Neural cell (in vitro differentiated cells): ENCODE data around the gene CCDC88C. TPM values are rescaled to one million over a fixed set of nuclear protein-coding genes. Genes with fewer than 3 reads are reported as not detected.
"Not testable (repeated sequence)": the region's sequence is repeated elsewhere in the genome, so short reads cannot be mapped to it uniquely, and the experiment has no call there.

Experiments used
- H2AFZ ChIP-seq: fragments of 200-600, 300-800 bp; sonication (generic), shearing (Covaris generic); 2 replicates; pipeline ENCODE4 v1.6.0; 2014; ENCODE audit warnings: low read depth, mild to moderate bottlenecking, antibody characterized with exemption, low read length, moderate library complexity
- H3F3A ChIP-seq: fragments of 200-600 bp; shearing (Covaris generic); 2 replicates; pipeline ENCODE4 v1.6.1; 2016; ENCODE audit warnings: mild to moderate bottlenecking, moderate library complexity, mixed read lengths, antibody characterized with exemption, low read length; ENCODE audit not compliant: insufficient read depth, poor library complexity, severe bottlenecking
- H3K27ac ChIP-seq: fragments of 200-600, 300-800 bp; sonication (generic), shearing (Covaris generic); 2 replicates; pipeline ENCODE4 v1.5.1; 2014; ENCODE audit warnings: mild to moderate bottlenecking, low read length, moderate library complexity
- H3K27me3 ChIP-seq: fragments of 300-800, 200-600 bp; sonication (generic), shearing (Covaris generic); 2 replicates; pipeline ENCODE4 v1.6.0; 2014; ENCODE audit warnings: mild to moderate bottlenecking, low read depth, low read length, moderate library complexity; ENCODE audit not compliant: insufficient read depth
- H3K36me3 ChIP-seq: fragments of 300-800, 200-600 bp; sonication (generic), shearing (Covaris generic); 2 replicates; pipeline ENCODE4 v1.5.1; 2014; ENCODE audit warnings: mild to moderate bottlenecking, antibody characterized with exemption, low read length, moderate library complexity; ENCODE audit not compliant: insufficient read depth
- H3K4me2 ChIP-seq: fragments of 300-800, 200-600 bp; sonication (generic), shearing (Covaris generic); 2 replicates; pipeline ENCODE4 v1.6.0; 2014; ENCODE audit warnings: mild to moderate bottlenecking, low read length
- H3K4me3 ChIP-seq: fragments of 300-800, 200-600 bp; sonication (generic), shearing (Covaris generic); 2 replicates; pipeline ENCODE4 v1.5.1; 2014; ENCODE audit warnings: mild to moderate bottlenecking, low read length, moderate library complexity
- H3K79me2 ChIP-seq: fragments of 200-600 bp; shearing (Covaris generic); replicated peaks from 2 replicates; pipeline ENCODE4 v1.6.0; 2014; ENCODE audit warnings: mild to moderate bottlenecking, low read length, moderate library complexity; ENCODE audit not compliant: insufficient read depth
- H3K9ac ChIP-seq: fragments of 300-800, 200-600 bp; sonication (generic), shearing (Covaris generic); 2 replicates; pipeline ENCODE4 v1.6.1; 2016; ENCODE audit warnings: mild to moderate bottlenecking, low read length, mixed read lengths
- H3K9me2 ChIP-seq: fragments of 200-600 bp; shearing (Covaris generic); 2 replicates; pipeline ENCODE4 v1.6.1; 2016; ENCODE audit warnings: mild to moderate bottlenecking, low read length, mixed read lengths; ENCODE audit not compliant: insufficient read depth
- H3K9me3 ChIP-seq: fragments of 200-600, 300-800 bp; sonication (generic), shearing (Covaris generic); 2 replicates; pipeline ENCODE4 v1.6.1; 2016; ENCODE audit warnings: mild to moderate bottlenecking, mixed run types, low read length, moderate library complexity, mixed read lengths
- H4K20me1 ChIP-seq: fragments of 200-600 bp; shearing (Covaris generic); 2 replicates; pipeline ENCODE4 v1.6.1; 2016; ENCODE audit warnings: mild to moderate bottlenecking, mixed run types; ENCODE audit not compliant: insufficient read depth
- EP300 ChIP-seq: fragments of 450-650 bp; conservative IDR thresholded peaks from 2 replicates; pipeline ENCODE4 v1.6.1; 2014; ENCODE audit warnings: antibody characterized with exemption, mild to moderate bottlenecking, moderate library complexity; ENCODE audit not compliant: poor library complexity, severe bottlenecking
- EZH2 ChIP-seq: fragments of 200-600, 300-800 bp; shearing (Covaris generic), sonication (generic); IDR thresholded peaks from 2 replicates; pipeline ENCODE4 v1.6.1; 2014; ENCODE audit warnings: antibody characterized with exemption, low read length, borderline replicate concordance, mild to moderate bottlenecking; ENCODE audit not compliant: insufficient read depth, poor library complexity, severe bottlenecking
- MXI1 ChIP-seq: fragments of 450-650 bp; conservative IDR thresholded peaks from 2 replicates; pipeline ENCODE4 v1.6.1; 2014; ENCODE audit warnings: antibody characterized with exemption, mild to moderate bottlenecking; ENCODE audit not compliant: poor library complexity, severe bottlenecking
- POLR2AphosphoS5 ChIP-seq: IDR thresholded peaks from 2 replicates; pipeline ENCODE4 v1.6.1; 2012
- RAD21 ChIP-seq: fragments of 450-650 bp; conservative IDR thresholded peaks from 2 replicates; pipeline ENCODE4 v1.6.1; 2014; ENCODE audit warnings: antibody characterized with exemption, mild to moderate bottlenecking, moderate library complexity
- REST ChIP-seq: IDR thresholded peaks from 2 replicates; pipeline ENCODE4 v1.6.1; 2012; ENCODE audit warnings: borderline replicate concordance
- SMC3 ChIP-seq: fragments of 450-650 bp; conservative IDR thresholded peaks from 2 replicates; pipeline ENCODE4 v1.6.1; 2014; ENCODE audit warnings: antibody characterized with exemption, mild to moderate bottlenecking, moderate library complexity; ENCODE audit not compliant: poor library complexity
- TAF1 ChIP-seq: IDR thresholded peaks from 2 replicates; pipeline ENCODE4 v1.6.1; 2012; ENCODE audit warnings: low read depth
- polyA plus RNA-seq: library from polyadenylated mRNA; depleted of rRNA; stranded (reverse); fragments of >200 nt; gene quantifications from 2 replicates; pipeline ENCODE4 v1.2.3, GENCODE V29; 2014
- TF ChIP-seq, protein P1 (sequence below): fragments of 450-650 bp; IDR thresholded peaks from 2 replicates; pipeline ENCODE4 v1.5.1; 2014; ENCODE audit warnings: antibody characterized with exemption, mild to moderate bottlenecking, moderate library complexity; ENCODE audit not compliant: poor library complexity, severe bottlenecking

Gene CCDC88C
- polyA plus RNA-seq, 1 donor from 2014 or later: 20.1 TPM

- no peaks in the 10 kb centered on the region for H3K36me3 ChIP-seq
- H4K20me1 ChIP-seq: no peaks in the 10 kb centered on the region
- no peak overlapping the region for H3K4me3 ChIP-seq
- no peak for TF ChIP-seq REST
- no peak for TF ChIP-seq RAD21
- TF ChIP-seq TAF1: no peak
- TF ChIP-seq EZH2: no peak
- TF ChIP-seq POLR2AphosphoS5: no peak
- no peak for TF ChIP-seq MXI1
- TF ChIP-seq, protein P1, sequence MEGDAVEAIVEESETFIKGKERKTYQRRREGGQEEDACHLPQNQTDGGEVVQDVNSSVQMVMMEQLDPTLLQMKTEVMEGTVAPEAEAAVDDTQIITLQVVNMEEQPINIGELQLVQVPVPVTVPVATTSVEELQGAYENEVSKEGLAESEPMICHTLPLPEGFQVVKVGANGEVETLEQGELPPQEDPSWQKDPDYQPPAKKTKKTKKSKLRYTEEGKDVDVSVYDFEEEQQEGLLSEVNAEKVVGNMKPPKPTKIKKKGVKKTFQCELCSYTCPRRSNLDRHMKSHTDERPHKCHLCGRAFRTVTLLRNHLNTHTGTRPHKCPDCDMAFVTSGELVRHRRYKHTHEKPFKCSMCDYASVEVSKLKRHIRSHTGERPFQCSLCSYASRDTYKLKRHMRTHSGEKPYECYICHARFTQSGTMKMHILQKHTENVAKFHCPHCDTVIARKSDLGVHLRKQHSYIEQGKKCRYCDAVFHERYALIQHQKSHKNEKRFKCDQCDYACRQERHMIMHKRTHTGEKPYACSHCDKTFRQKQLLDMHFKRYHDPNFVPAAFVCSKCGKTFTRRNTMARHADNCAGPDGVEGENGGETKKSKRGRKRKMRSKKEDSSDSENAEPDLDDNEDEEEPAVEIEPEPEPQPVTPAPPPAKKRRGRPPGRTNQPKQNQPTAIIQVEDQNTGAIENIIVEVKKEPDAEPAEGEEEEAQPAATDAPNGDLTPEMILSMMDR: no peak
- TF ChIP-seq SMC3: no peak
- TF ChIP-seq EP300: no peak
- H3K79me2 ChIP-seq: no peaks in the 10 kb centered on the region
- H3F3A ChIP-seq: no peaks in the 10 kb centered on the region
- no peaks in the 10 kb centered on the region for H3K9me2 ChIP-seq
- no peak overlapping the region for H3K27ac ChIP-seq
- no peaks in the 10 kb centered on the region for H3K27me3 ChIP-seq
- no peaks in the 10 kb centered on the region for H3K9me3 ChIP-seq
- H3K9ac ChIP-seq: no peak overlapping the region
- no peak overlapping the region for H2AFZ ChIP-seq
- H3K4me2 ChIP-seq: no peak overlapping the region
Measured at GRCh38 chr14:91246051-91246852, 171.4 kb downstream of the CCDC88C start.

- not testable (repeated sequence) for H4K20me1 ChIP-seq, H3K27ac ChIP-seq, H3K36me3 ChIP-seq, H3K27me3 ChIP-seq, H3K4me2 ChIP-seq, H3K4me3 ChIP-seq, H3F3A ChIP-seq, H3K9me3 ChIP-seq, H3K9me2 ChIP-seq, H2AFZ ChIP-seq, H3K79me2 ChIP-seq, H3K9ac ChIP-seq
Measured at GRCh38 chr14:91245616-91246015, 172.0 kb downstream of the CCDC88C start.

DNA sequence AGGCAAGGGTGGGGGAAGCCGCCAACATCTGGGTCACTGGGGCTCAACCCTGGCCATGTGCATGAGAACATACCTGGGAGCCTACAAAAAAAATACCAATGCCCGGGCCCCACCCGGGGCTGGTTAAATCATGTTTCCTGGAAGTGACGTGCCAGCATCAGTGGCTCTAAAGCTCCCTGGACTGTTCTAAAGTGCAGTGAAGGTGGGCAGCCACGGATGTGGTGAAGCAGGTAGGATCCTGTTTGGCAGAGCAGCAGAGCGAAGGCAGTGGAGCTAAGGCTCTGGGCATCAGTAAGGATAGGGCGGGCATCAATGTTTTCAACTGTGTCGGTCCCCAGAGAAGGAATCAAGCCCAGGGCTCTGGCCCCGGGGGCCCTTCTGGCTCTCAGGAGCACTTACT lies 172.6 kb downstream of the CCDC88C start:
- no peaks in the 10 kb centered on the region for H3K36me3 ChIP-seq
- H3F3A ChIP-seq: no peaks in the 10 kb centered on the region
- H3K27ac ChIP-seq: peak overlapping the region; percentile 61
- TF ChIP-seq EP300: no peak
- TF ChIP-seq EZH2: no peak
- no peak for TF ChIP-seq REST
- no peak for TF ChIP-seq SMC3
- TF ChIP-seq POLR2AphosphoS5: no peak
- TF ChIP-seq, protein P1: no peak
- no peak for TF ChIP-seq MXI1
- no peak for TF ChIP-seq TAF1
- TF ChIP-seq RAD21: no peak
- no peaks in the 10 kb centered on the region for H3K9me2 ChIP-seq
- peak overlapping the region; percentile 52 for H3K4me3 ChIP-seq
- no peaks in the 10 kb centered on the region for H3K9me3 ChIP-seq
- peak overlapping the region; percentile 51 for H3K9ac ChIP-seq
- no peaks in the 10 kb centered on the region for H3K27me3 ChIP-seq
- no peak overlapping the region for H3K4me2 ChIP-seq
- H3K79me2 ChIP-seq: no peaks in the 10 kb centered on the region
- H4K20me1 ChIP-seq: no peaks in the 10 kb centered on the region
- H2AFZ ChIP-seq: peak overlapping the region; percentile 36
